Esophagus muscularis mucosa (tissue), 4 donors: Measurements from ENCODE around the gene SDC1.

ENCODE experiments used
- CTCF ChIP-seq, 3 experiments: fragments of 200-600 bp in 2 of 3; fragments of 450-650 bp in 1 of 3; sonication (generic) in 2 of 3; IDR thresholded peaks; one replicate each; pipeline ENCODE4 v1.5.1; 2017 to 2019; ENCODE audit warnings: antibody characterized with exemption in 3 of 3, mild to moderate bottlenecking in 2 of 3, moderate library complexity in 1 of 3
- EP300 ChIP-seq: sonication (generic); formaldehyde crosslinking; IDR thresholded peaks from one replicate; pipeline ENCODE4 v1.6.1; 2017; ENCODE audit warnings: antibody characterized with exemption
- POLR2A ChIP-seq: fragments of 450-650 bp; IDR thresholded peaks from one replicate; pipeline ENCODE4 v1.6.1; 2017; ENCODE audit warnings: antibody characterized with exemption, moderate library complexity, mild to moderate bottlenecking, low read depth
- POLR2AphosphoS5 ChIP-seq, 2 donors: sonication (generic); formaldehyde crosslinking; IDR thresholded peaks; one replicate each; pipeline ENCODE4 v1.6.1; 2017; ENCODE audit warnings: antibody characterized with exemption in 2 of 2

DNA sequence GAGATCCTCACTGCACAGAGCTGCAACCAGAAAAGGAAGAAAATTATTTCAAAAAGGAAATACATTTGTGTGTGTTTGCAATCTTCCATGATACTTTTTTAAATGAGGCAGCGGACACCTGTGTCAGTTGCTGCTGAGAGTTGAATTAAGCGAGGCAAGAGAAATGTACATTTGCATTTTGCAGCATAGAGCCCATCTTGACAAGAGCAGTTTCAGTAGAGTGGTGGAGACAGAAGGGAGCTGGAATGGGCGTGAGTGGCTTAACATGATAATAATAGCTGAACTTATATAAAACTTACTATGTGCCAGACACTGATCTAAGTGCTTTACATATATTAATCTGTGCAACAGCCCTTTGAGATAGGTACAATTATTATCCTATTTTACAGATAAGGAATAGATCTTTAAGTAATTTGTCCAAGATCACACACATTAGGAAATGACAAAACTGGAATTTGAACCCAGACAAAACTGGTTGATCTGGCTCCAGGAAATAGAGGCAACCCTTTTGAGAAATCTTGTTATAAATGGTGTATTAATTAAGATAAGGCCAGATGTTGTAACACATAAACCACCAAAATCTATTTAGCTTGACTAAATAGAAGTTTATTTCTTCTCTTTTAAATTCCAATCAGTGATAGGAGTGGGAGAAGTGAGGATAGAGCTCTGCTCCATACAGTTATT lies 68.7 kb downstream of the SDC1 start:
- TF ChIP-seq CTCF (IDR thresholded peaks at IDR 0.05) (no peak), POLR2AphosphoS5 (IDR thresholded peaks at IDR 0.05) (no peak), POLR2A (no peak), EP300 (no peak)
